GM18498 (cell line): ENCODE data around the gene DEFB116.
"Not testable (repeated sequence)": the region's sequence is repeated elsewhere in the genome, so short reads cannot be mapped to it uniquely, and the experiment has no call there.

ENCODE experiments used
- ATAC-seq: cut with Tn5 transposase; IDR thresholded peaks from one replicate; pipeline ENCODE4 v1.9.1; 2021; ENCODE audit warnings: mild to moderate bottlenecking, moderate library complexity; ENCODE audit not compliant: unreplicated experiment

Gene DEFB116, protein sequence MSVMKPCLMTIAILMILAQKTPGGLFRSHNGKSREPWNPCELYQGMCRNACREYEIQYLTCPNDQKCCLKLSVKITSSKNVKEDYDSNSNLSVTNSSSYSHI

DNA sequence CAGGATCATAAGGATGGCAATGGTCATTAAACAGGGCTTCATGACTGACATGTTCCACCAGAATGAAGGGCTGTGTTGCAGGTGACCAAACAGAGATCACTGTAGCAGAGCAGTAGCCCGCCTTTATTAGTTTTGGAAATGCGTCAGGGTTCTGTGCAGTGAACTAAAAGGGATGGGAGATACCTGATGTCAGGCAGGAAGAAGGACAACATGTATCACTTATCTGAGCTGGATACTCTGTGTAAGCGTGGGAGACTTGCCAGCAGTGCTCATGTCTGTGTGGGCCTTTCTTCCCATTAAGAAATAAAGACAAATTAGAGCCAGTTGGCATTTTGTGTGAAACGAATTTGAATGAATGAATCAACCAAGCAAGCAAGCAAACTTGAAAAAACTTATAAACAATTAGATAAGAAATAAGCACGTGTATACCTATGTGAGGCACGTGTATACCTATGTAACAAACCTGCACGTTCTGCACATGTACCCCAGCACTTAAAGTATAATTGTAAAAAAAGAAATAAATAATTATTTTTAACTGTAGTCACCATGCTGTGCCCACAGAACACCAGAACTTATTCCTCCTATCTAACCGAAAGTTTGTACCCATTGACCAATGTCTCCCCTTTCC is at the start of gene DEFB116:
DEFB116 (minus strand) TSS at position 51 of the 628 bp plus-strand sequence; CDS start at position 51, 0 bp downstream.
- no peak for ATAC-seq

DNA sequence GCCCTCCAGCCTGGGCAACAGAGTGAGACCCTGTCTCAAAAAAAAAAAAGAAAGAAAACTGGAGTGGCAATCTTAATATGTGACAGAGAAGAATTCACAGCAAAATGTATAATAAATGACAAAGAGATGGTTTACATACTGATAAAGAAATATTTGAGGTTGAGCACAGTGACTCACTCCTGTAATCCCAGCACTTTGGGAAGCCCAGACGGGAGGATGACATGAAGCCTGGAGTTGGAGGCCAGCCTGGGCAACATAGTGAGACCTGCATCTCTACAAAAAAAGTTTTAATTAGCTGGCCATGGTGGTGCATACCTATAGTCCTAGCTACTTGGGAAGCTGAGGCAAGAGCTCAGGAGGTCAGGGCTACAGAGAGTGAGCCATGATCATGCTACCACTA is 47.6 kb upstream of the DEFB116 start:
- no peak for ATAC-seq

DNA sequence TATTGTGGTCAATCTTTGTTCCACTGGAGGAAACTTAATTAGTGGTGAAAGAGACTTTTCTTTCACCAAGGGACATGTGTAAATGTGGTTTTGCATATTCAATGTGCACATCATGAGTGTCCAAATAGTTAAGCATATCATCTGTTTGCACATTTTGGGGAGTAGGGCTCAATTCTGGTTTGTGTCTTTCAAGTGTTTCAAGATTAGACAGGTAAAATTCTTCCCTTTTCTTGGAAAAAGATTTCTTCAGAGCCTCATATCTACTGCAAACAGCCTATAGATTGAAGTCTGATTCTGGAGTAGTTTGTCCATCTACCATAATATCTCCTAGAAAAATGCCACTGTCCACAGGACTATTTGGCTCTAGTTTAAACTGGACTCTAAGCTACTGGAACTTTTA is 33.1 kb upstream of the DEFB116 start:
- no peak for ATAC-seq

DNA sequence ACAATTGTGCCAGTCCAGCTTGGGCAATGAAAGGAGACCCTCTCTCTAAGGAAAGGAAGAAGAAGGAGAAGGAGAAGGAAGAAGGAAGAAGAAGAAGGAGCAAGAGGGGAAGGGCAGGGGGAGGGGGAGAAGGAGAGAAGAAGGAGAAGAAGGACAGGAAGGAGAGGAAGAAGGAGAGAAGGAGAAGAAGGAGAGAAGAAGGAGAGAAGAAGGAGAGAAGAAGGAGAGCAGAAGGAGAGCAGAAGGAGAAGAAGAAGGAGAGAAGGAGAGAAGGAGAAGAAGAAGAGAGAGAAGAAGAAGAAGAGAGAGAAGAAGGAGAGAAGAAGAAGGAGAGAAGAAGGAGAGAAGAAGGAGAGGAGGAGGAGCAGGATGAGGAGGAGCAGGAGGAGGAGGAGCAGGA is 22.5 kb upstream of the DEFB116 start:
- ATAC-seq, result no peak

DNA sequence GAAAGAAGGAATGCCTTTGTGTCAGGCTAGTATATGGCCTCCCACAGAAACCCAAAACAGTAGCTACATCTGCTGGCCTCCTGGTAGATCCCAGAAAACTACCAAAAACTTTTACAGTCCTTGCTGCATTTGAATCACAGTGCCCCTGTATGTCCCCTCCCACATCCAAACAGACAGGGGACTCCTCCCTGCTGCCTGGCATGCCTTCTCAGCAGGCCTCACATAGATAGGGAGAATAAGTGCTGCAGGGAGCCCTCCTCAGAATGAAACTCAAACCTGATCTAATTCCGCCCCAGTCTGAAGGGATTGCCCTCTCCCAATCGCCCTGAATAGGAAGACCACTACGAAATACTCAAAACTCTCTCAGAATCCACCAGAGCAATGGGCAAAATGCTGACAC is 14.1 kb upstream of the DEFB116 start:
- ATAC-seq, result no peak

DNA sequence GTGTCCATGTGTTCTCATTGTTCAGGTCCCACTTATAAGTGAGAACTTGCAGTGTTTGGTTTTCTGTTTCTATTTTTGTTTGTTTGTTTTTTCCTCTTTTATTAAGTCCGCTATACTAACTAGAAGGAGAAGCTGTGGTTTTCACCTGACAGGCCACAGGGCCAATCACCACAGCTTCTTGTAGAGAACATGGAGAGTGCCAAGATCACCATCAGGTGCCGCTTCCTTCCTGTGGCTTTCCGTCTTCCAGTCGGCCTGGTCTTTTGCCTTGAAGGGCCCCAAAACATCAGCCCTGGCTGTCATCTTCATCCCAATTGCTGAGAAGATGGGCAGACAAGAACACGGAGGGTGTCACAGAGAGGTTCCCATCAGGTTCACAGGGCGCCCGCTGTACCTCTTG is 23.4 kb downstream of the DEFB116 start:
- not testable (repeated sequence) for ATAC-seq

DNA sequence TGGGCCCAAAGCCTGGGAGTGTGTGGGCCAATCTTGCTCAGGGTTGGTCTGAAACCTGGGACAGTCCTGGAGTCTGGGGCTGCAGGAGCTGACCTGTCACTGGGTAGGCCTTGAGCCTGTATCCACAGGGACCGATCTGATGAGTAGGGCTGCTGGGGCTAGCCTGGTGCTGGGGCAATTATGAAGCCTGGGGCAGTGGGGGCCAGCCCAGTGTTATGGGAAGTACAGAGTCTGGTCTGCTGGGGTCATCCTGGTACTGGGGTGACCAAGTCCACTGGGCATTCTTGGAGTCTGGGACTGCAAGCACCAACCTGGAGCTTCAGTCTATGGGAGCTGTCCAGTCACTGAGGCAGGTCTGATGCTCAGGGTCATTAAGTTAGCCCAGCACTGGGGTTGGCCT is 30.2 kb downstream of the DEFB116 start:
- no peak for ATAC-seq

DNA sequence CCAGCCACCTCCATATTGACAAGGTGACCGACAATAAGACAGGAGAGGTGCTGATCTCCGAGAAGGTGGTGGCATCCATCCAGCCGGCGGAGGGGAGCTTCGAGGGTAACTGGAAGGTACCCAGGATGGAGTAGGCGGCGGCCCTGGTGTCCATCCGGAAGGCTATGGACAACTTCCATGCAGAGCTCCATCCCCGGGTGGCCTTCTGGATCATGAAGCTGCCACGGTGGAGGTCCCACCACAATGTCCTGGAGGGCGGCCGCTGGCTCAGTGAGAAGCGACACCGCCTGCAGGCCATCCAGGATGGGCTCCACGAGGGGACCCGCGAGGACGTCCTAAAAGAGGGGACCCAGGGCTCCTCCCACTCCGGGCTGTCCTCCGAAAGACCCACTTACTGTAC is 33.9 kb downstream of the DEFB116 start:
- ATAC-seq, result no peak

DNA sequence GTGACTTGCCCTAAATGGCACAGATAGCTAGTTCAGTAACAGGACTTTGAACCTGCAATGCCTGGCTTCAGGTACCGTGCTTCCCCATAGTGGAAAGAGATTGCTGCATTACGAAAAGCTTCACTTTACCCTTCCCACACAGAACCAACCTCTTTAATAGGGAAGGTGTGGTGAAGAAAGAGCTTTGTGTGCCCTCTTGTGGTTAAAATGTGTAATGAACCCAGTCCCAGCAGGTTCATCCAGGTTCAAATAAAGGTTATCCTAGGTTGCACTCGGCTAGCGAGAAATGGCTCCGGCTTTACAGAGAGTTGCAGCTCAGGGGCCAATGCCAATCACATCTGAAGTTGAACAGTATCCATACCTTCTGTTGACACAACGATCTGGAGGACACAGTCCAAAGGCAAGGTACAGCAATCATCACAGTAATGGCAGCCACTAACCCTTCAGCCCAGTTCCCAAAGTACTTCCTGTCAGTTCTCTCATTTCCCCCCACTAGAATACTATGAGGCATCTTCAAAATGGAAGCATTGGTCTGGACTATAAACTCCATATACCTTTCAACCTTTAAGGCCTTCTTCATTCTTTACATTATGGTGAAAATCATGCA is 48.0 kb downstream of the DEFB116 start:
- no peak for ATAC-seq

DNA sequence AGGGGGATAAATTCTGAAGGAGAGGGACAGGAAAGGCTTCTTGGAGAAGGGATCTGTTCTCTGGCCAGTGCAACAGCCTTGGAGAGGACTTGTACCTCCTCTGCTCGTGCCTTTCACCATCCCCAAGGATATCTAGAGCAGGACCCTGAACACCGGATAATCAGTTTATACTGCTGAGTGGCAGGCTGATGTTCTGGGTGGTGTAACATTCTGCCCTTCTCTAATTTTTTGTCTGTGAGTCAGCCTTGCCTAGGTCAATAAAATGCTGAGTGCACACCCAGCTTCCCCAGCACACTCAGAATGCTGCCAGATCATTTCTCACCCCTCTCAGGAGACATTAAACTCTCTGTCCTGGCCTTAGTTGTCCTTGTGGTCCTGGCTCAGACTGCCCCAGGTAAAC is 51.0 kb downstream of the DEFB116 start, which contains the start of gene DEFB115:
DEFB115 (plus strand) TSS at position 301 of the 400 bp plus-strand sequence; CDS start at position 301, 0 bp downstream.
- ATAC-seq, result no peak

DNA sequence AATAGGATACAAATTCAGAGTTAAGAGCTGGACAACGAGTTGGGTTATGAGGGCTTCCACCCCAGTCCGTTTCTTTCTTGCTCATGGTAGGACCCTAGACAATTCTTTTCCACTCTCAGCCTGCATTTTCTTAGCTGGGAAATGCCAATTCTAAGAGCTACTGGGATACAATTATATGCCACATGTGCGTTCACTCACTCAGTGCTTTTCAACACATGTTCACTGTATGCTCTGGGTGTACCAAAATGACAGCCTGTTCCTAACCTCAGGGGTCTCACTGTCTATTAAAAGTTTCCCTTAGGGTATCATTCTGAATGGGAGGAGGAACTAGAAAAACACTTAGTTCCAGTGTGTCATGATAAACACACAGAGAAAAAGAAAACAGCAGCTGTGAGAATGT is 51.4 kb downstream of the DEFB116 start:
- no peak for ATAC-seq
